Activated T-cell treated with anti-CD3 and anti-CD28 coated beads, Interleukin-2, amount 50 U/mL, for 4 hours (primary cell): ENCODE measurements around the gene COMT. TPM values are rescaled to one million over a fixed set of nuclear protein-coding genes. Genes with fewer than 3 reads are reported as not detected.

Experiments used
- ATAC-seq, 2 donors: fragments of 200-7000 bp; cut with Tn5 transposase; one replicate each; pipeline ENCODE4 v1.10.0; 2021
- DNase-seq: peaks from one replicate; pipeline ENCODE4 v3.0.0-alpha.2; 2020
- H3K27me3 Mint-ChIP-seq: one replicate; pipeline ENCODE4 v1.8.0; 2021; ENCODE audit warnings: low read depth, mixed read lengths
- H3K36me3 Mint-ChIP-seq: one replicate; pipeline ENCODE4 v1.8.0; 2022; ENCODE audit warnings: mixed read lengths; ENCODE audit not compliant: insufficient read depth
- H3K4me1 Mint-ChIP-seq: one replicate; pipeline ENCODE4 v1.8.0; 2021; ENCODE audit warnings: low read depth, mixed read lengths
- H3K4me3 Mint-ChIP-seq: one replicate; pipeline ENCODE4 v1.8.0; 2021; ENCODE audit warnings: mild to moderate bottlenecking, moderate library complexity, mixed read lengths
- H3K9me3 Mint-ChIP-seq: one replicate; pipeline ENCODE4 v1.8.0; 2021; ENCODE audit warnings: mixed read lengths
- total RNA-seq, 3 donors: library from RNA; stranded (reverse); gene quantifications; one replicate each; pipeline ENCODE4 v1.2.1, GENCODE V29; 2021

Gene COMT
- total RNA-seq, 3 donors from 2014 or later: 95.0 to 118 (median 95.5) TPM

DNA sequence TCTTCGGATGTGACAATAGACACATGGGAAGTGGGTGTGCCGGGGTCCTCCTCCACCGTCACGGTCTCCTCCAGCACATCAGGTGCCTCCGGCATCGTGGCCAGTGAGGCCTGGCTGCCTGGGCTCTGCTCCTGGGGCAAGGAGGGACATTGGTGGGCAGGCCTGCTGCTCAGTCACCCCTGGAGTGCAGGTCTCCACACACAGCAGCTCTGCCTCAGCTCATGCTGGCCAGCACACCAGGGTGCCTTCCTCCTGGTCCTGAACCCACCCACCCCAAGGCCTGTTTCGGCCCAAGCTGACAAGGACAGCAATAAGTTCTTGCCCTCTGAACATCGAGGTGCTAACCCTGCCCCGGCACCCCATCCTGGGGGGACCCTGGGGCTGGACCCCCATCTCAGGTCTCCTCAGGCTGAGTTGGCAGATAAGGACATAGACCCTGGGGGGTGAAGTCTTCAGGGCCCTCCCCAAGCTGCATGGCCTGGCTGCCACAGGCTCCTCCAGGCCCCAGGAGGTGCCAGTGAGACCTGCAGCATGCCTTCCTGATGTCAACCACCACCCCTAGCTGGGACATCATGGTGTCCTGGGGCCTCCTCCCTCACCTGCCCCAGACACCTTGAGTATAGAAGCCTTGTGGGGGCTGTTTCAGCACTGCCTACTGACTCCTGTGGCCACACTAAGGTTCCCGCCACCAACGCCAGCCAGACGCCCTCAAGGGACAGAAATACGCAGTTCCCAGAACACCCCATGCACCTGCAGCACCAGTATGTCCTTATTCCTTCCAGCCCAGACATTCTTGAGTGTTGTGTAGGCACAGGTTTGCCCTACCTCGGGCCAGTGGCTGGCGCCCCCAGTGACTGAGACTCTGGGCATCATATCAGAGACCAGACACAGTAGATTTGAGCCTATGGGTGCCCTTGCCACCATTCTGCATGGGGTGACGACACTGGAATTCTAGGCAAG lies 40.7 kb downstream of the COMT start:
- H3K36me3 Mint-ChIP-seq: no peaks in the 10 kb centered on the region
- H3K9me3 Mint-ChIP-seq: no peaks in the 10 kb centered on the region
- H3K4me3 Mint-ChIP-seq: no peak overlapping the region
- DNase-seq (no peak), ATAC-seq (no peak)
- H3K27me3 Mint-ChIP-seq: no peaks in the 10 kb centered on the region
- H3K4me1 Mint-ChIP-seq: no peaks in the 10 kb centered on the region

GRCh38 chr22:19982991-19983578 lies 41.5 kb downstream of the COMT start:
- no peak for ATAC-seq
- H3K36me3 Mint-ChIP-seq: no peaks in the 10 kb centered on the region
- no peaks in the 10 kb centered on the region for H3K9me3 Mint-ChIP-seq
- H3K27me3 Mint-ChIP-seq: no peaks in the 10 kb centered on the region
- H3K4me1 Mint-ChIP-seq: no peaks in the 10 kb centered on the region
- DNase-seq: no peak
- no peak overlapping the region for H3K4me3 Mint-ChIP-seq

DNA sequence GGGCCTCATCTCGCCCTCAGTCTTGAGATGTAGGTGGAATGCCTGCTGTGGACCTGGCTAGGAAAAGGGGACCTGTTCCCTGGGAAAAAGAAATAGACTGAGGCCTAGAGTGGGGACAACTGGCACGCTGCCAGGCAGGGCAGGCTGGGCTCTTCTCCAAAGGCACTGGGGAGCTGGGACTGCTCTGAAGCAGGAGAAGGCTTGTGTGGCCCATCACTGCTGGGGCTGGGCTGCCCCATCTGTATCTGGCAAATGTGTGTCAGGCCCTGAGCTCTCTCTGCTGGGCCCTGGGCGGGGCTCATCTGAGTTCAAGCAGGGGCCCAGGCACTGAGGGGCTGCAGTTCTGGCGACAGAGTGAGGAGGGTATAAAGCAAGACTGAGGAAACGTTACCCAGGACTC lies 42.2 kb downstream of the COMT start:
- no peak for DNase-seq
- no peaks in the 10 kb centered on the region for H3K4me1 Mint-ChIP-seq
- H3K9me3 Mint-ChIP-seq: no peaks in the 10 kb centered on the region
- no peak overlapping the region for H3K4me3 Mint-ChIP-seq
- no peaks in the 10 kb centered on the region for H3K36me3 Mint-ChIP-seq
- ATAC-seq: no peak
- no peaks in the 10 kb centered on the region for H3K27me3 Mint-ChIP-seq

GRCh38 chr22:19984201-19984753 lies 42.7 kb downstream of the COMT start:
- no peaks in the 10 kb centered on the region for H3K36me3 Mint-ChIP-seq
- no peak for DNase-seq
- ATAC-seq: no peak
- H3K9me3 Mint-ChIP-seq: no peaks in the 10 kb centered on the region
- no peaks in the 10 kb centered on the region for H3K4me1 Mint-ChIP-seq
- no peak overlapping the region for H3K4me3 Mint-ChIP-seq
- no peaks in the 10 kb centered on the region for H3K27me3 Mint-ChIP-seq

- ATAC-seq: no peak
- Mint-ChIP-seq H3K4me3 (no peak overlapping the region), H3K27me3 (no peaks in the 10 kb centered on the region), H3K36me3 (no peaks in the 10 kb centered on the region), H3K9me3 (no peaks in the 10 kb centered on the region), H3K4me1 (no peaks in the 10 kb centered on the region)
- no peak for DNase-seq
Measured at GRCh38 chr22:19984851-19985811, 43.6 kb downstream of the COMT start.

DNA sequence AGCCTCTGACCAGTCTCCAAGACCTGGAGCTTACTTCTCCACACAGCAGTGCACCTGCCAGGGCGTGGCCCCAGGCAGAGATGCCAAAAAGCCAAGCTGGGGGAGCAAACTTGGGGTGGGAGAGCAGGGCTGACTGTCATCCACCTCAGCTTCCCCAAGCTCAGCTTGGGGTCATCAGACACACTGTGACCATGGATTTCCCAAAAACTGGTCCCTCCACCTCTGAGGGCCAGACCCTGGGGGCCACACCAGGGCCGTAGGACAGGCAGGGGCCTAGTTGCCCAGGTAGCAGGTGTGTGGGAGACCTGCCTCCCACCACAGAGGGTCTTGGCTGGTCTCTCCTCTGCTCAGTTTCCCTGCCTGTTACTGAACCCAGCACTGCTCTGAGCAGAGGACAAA lies 44.4 kb downstream of the COMT start:
- H3K27me3 Mint-ChIP-seq: no peaks in the 10 kb centered on the region

DNA sequence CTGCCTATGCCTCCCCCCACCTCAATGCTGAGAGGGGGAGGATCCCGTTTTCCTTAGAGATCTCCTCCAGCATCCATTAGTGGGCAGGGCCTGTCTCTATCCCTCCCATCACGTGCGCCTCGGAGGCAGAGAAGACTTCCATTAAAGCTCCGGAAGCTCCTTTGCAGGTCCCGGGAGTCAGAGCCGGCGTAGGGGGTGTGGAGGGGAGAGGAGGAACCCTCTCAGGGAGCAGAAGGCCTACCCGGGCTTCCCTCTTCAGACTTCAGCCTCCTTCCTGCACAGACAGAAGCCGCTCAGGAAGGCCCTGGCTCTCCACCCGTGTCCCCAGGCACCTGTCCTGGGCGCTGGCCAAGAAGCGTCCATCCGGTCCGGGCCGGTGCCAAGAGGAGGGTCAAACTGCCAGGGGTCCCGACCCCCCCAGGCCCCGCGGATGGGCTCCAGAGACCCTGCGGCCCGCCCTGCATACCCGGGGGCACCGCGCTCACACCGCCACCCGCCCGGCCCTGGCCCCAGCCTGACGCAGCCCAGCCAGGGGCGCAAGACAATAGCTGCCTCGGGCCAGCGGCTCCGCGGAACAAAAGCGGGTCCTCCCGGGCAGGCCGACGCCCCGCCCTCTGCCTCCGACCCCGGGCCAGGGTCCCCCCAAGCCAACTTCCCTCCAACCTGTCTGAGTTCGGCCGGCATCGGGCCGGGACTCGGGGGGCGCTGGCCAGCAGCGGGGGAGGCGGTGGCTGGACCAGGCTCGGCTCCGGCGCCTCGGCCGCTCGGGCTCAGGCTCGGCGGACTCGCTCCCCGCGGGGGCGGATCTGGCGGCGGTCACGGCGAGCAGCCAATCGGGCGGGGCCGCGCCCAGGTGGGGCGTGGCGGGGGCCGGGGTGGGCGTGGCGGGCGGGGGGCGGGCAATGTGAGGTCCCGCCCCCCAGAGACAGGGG lies 45.1 kb downstream of the COMT start:
- no peaks in the 10 kb centered on the region for H3K36me3 Mint-ChIP-seq
- peak; percentile 89 to 90 for ATAC-seq
- H3K4me3 Mint-ChIP-seq: peak overlapping the region; percentile 47
- no peaks in the 10 kb centered on the region for H3K27me3 Mint-ChIP-seq
- H3K4me1 Mint-ChIP-seq: no peaks in the 10 kb centered on the region
- peak; percentile 34 for DNase-seq
- no peaks in the 10 kb centered on the region for H3K9me3 Mint-ChIP-seq

More for the DNA sequence above, 44.4 kb downstream of the COMT start:
- ATAC-seq (no peak), DNase-seq (no peak)
- Mint-ChIP-seq H3K36me3 (no peaks in the 10 kb centered on the region), H3K4me3 (peak overlapping the region; percentile 47), H3K9me3 (no peaks in the 10 kb centered on the region), H3K4me1 (no peaks in the 10 kb centered on the region)

- ATAC-seq (no peak), DNase-seq (no peak)
- Mint-ChIP-seq H3K36me3 (no peaks in the 10 kb centered on the region), H3K4me1 (no peaks in the 10 kb centered on the region), H3K4me3 (peak overlapping the region; percentile 54), H3K27me3 (no peaks in the 10 kb centered on the region), H3K9me3 (no peaks in the 10 kb centered on the region)
Measured at GRCh38 chr22:19987394-19988306, 46.1 kb downstream of the COMT start.

DNA sequence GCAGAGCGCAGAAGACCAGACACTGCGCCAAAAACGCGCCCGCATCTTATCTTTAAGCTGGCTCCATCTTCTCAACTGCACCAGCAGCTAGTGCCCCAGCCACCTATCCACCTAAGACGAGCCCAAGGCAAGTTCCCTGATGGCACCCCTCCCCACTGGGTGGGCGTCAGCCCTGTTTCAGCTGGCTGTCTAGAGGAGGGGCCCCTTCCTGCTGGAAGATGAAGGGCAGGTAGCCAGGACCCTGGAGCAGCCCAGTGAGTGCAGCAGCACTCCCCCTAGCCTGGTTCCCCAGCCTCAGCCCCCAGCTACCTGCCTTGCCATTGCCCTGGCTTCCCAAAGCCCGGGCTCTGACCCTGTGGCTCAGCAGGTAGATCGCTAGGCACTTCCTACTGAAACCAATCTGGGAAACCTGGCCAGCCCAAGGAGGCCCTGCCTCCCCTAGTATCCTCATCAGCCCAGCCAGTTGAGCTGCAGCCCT lies 46.8 kb downstream of the COMT start:
- Mint-ChIP-seq H3K4me3 (peak overlapping the region; percentile 24), H3K36me3 (no peaks in the 10 kb centered on the region)

DNA sequence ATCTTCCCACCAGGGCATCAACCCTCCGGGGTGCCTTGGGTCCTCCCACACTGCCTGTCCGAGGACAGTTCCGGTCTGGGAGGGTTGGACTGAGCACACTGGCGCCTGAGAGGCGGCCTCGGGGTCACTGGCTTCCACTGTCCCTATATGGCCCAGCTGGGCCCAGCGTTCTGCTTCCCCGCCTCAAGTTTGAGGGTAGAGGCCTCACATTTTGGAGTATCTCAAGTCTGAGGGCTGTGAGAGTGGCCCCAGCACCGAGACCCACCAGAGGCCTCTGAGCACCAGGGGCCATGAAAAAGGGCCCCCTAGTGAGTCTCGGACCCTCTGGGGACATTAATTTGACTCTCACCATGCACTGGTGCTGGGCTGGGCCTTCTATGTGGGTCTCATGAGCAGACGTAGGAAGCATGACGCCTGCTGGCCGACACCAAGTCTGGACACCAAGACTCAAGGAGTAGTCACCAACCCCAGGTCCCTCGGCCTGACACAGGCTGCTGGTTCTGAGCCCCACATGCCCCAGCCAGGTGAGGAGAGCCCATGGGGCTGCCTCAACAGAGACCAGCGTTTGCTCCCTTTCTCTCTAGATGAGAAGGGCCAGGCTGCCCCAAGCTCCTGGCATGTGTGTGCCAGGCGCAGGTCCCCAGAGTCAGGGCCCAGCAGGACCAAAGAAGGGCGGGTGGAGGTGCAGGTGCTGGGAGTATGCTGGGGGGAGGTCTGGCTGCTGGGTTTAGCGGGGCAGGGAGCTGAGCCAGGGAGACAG lies 47.6 kb downstream of the COMT start:
- no peak for DNase-seq
- no peak for ATAC-seq
- no peak overlapping the region for H3K4me3 Mint-ChIP-seq
- H3K9me3 Mint-ChIP-seq: no peaks in the 10 kb centered on the region
- no peaks in the 10 kb centered on the region for H3K4me1 Mint-ChIP-seq
- H3K27me3 Mint-ChIP-seq: no peaks in the 10 kb centered on the region
- no peaks in the 10 kb centered on the region for H3K36me3 Mint-ChIP-seq

More for the DNA sequence above, 46.8 kb downstream of the COMT start:
- DNase-seq (no peak), ATAC-seq (no peak)
- Mint-ChIP-seq H3K9me3 (no peaks in the 10 kb centered on the region), H3K27me3 (no peaks in the 10 kb centered on the region), H3K4me1 (no peaks in the 10 kb centered on the region)

DNA sequence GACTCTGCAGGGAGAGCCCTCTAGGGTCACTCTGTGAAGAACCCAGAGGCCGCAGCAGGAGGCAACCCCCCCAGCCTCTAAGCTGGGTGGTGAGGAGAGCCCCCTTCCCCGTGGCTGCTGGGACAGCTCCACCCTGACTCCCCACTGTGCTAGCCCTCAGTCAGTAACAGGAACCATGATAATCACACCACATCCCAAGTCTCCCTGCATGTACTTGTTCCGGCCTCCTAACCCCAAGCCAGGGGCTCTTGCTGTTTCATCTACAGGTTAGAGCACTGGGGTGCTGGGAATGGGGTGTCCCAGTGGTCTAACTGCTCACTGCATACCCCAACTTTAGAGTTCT lies 48.1 kb downstream of the COMT start:
- Mint-ChIP-seq H3K9me3 (no peaks in the 10 kb centered on the region), H3K4me1 (no peaks in the 10 kb centered on the region)
- no peak for DNase-seq

GRCh38 chr22:19990188-19990587 lies 48.6 kb downstream of the COMT start:
- H3K36me3 Mint-ChIP-seq: no peaks in the 10 kb centered on the region
- no peak overlapping the region for H3K4me3 Mint-ChIP-seq
- H3K9me3 Mint-ChIP-seq: no peaks in the 10 kb centered on the region
- no peaks in the 10 kb centered on the region for H3K4me1 Mint-ChIP-seq
- H3K27me3 Mint-ChIP-seq: no peaks in the 10 kb centered on the region
- no peak for DNase-seq
- no peak for ATAC-seq

More for the DNA sequence above, 48.1 kb downstream of the COMT start:
- no peaks in the 10 kb centered on the region for H3K27me3 Mint-ChIP-seq
- no peaks in the 10 kb centered on the region for H3K36me3 Mint-ChIP-seq
- H3K4me3 Mint-ChIP-seq: no peak overlapping the region
- ATAC-seq: no peak
